ENCODE data around the gene RPLP2.

Gene RPLP2

DNA sequence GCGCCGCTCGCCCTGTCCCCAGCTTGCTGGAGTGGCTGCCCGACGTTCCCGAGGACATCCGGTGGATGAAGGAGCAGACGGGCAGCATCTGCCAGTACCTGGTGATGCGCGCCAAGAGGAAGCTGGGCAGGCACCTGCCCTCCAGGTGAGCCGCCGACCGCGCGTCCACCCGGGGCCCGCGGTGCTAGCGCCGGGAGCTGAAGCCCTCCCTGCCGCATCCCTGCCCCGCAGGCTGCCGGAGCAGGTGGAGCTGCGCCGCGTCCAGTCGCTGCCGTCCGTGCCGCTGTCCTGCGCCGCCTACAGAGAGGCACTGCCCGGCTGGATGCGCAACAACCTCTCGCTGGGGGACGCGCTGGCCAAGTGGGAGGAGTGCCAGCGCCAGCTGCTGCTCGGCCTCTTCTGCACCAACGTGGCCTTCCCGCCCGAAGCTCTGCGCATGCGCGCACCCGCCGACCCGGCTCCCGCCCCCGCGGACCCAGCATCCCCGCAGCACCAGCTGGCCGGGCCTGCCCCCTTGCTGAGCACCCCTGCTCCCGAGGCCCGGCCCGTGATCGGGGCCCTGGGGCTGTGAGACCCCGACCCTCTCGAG, 14.6 kb downstream of the RPLP2 start:
- DNase-seq (ENCODE audit: low read depth): no peak

DNA sequence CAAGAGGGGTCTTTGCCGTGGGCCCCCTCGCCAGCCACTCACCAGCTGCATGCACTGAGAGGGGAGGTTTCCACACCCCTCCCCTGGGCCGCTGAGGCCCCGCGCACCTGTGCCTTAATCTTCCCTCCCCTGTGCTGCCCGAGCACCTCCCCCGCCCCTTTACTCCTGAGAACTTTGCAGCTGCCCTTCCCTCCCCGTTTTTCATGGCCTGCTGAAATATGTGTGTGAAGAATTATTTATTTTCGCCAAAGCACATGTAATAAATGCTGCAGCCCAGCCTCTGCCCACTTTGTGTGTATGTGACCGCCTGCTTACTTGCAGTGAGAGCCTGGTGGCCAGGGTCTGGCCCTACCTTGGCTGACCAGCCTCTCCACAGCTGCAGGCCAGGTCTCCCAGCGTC, 15.2 kb downstream of the RPLP2 start:
- DNase-seq (ENCODE audit: low read depth): no peak

DNA sequence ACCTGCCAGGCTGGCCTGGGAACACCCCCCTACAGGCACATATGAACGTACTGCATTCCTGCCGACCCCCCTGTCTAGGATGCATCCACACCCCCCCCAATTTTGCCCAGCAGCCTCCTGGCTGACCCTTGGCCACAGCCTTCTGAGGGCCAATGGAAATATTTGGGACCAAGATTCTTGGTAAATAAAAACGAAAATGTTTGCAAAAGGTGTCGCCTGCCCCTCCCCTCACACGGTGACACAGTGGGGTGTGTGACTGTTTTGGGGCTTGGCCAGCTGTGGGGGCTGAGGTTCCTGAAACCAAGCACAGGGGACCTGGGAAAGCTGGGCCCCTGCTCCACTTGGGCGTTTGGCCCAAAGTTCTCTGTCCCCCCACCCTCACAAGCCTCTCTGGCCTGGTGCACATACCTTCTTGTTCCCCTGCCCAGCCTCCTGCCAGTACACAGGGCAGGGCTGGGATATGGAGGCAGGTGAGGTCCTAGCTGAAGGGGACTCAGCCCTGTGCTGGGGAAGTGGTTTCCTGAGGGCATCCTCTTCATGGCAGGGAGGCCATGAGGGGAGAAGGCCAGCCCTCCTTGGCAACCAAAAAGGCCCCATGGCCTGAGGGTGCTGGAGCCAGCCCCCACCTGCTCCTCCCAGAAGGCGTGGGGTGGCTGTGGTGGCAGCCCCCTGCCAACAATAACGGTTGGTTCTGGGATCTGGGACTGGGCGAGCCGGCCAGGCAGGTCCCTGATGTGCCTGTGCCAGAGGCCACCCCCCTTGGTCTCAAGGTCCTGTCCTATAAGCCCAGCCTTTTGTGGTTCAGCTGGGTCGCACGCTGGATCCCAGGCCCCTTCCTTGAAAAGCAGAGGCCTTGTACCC, 15.8 kb downstream of the RPLP2 start:
- no peak for DNase-seq (ENCODE audit: low read depth)

GRCh38 chr11:826227-826621, 16.5 kb downstream of the RPLP2 start:
- no peak for DNase-seq (ENCODE audit: low read depth)

- no peak for DNase-seq (ENCODE audit: low read depth)
Measured at GRCh38 chr11:826836-827145, 17.0 kb downstream of the RPLP2 start.

DNA sequence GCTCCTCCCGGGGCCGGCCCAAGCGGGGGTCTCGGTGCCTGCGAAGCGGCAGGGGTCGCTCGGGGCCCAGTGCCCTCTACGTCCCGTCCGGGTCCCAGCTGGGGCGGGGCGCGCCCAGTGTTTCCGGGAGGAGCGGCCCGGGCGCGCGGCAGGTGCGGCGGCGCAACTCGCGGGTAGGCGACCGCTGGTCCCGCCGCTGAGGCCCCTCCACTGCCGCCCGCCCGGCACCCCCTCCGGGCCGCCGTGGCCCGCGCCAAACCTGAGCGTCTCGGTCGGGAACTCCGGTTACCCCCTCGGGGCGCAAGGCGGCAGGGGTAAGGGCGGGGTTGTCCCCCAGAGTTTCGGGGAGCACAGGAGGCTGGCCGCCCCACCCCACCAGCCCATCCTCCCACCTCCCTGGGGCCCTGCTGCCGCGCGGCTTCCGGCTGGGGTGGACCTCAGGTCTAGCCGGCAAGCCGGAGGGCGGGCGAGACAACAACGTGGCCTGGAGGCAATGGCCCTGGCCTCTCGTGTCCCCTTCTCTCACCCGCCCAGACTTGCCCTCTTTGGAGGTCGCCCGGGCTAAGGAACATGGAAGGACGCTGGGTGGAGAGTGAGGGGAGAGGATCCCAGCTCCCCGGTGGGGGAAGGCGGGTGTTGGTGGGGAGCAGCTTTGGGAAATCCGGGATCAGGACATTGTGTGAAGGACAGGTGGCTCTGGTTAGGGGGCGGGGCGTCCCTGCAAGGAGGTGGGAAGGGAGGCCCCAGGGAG, 17.6 kb downstream of the RPLP2 start:
- DNase-seq (ENCODE audit: low read depth): no peak

DNA sequence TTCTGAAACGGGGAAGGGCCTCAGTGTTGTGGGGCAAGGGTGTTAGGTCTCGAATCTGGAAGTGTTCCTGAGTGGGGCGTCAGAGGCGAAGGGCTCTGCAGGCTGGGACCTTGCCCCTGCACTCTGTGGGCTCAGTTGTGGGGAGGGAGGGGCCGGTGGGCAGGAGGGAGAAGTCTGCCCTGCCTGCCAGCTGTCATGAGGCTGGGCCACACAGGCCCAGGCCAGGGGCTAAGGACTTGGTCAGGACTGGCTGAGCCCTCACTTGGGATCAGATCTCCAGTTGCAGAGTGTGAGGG, 18.1 kb downstream of the RPLP2 start, which contains the start of gene CRACR2B:
Gene CRACR2B (plus strand): TSS at position 23 of the 296 bp plus-strand sequence. CDS start 689 bp downstream, outside the sequence.
- no peak for DNase-seq (ENCODE audit: low read depth)

GRCh38 chr11:828506-829175, 18.9 kb downstream of the RPLP2 start:
- no peak for DNase-seq (ENCODE audit: low read depth)

DNA sequence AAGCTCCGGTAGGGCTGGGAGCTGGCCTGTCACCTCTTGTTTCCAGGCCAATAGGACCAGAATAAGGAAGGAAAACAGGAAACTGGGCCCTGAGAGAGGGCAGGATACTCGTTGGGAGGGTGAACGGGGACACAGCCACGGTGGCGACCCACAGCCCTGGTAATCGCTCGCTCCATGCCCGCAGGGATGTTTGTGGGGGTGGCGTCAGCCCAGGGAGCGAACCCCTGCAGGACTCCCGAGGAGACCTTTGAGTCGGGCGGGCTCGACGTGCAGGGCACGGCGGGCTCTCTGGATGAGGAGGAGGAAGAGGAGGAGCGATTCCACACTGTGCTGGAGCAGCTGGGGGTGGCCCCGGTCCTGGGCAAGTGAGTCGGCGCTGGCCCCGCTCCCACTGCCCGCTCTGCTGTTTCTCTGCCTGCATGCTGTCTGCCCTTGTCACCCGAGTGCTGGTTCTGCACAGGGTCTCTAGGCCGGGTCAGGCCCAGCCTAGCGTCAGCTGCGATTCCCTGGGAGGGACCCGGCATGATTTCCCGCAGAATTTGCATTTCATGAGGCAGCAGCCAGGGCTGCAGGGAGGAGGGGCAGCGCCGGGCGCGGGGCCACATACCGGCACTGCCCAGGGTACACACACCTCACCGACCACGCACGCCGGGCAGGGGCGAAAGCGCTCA, 19.5 kb downstream of the RPLP2 start:
- DNase-seq (ENCODE audit: low read depth): no peak

DNA sequence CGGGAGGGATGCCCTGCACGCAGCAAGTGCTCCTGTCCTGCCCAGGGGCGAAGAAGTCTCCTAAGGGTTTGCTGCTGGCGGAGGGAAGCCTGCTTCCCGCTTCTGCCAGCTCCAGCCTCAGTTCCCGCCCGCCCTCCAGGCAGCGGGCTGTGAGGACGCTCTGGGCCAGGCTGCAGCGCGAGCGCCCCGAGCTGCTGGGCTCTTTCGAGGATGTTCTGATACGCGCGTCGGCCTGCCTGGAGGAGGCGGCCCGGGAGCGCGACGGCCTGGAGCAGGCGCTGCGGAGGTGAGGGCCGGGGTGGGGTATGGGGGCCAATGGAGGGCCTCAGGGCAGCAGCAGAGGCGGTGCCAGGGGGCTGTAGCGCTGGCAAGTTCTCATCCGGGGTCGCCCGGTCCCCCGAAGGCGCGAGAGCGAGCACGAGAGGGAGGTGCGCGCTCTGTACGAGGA, 20.1 kb downstream of the RPLP2 start:
- DNase-seq (ENCODE audit: low read depth): no peak

- peak; percentile 50 for DNase-seq (ENCODE audit: low read depth)
Measured at GRCh38 chr11:830295-831117, 20.7 kb downstream of the RPLP2 start.

DNA sequence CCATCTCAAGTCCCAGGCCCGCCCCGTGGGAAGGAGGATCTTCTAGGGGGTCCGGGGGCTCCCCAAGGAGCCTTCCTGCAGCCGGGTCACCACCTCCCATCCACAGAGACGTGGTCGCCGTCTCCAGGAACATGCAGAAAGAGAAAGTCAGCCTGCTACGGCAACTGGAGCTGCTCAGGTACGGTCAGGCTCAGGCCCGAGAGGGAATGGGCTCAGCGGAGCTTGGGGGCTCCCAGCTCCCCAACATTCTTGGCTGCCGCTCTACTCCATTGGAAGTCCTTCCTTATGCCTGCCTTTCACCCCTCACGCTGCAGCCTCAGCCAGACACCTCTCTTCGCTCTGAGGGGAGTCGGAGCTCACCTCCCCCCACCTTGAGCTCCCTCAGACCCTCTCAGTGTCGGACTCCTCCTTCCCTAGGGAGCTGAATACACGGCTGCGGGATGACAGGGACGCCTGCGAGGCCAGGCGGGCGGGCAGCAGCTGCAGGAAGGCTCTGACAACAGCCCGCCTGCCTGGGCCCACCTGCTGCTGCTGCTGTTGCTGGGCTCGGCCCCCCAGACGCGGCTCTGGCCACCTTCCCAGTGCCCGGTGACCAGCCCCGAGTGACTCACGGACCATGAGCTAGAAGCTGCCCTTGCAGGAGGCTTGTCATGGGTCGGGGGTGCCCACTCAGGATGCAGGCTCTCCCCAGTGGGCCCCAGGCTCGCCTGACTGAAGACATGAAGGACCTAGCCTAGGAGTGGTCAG, 21.5 kb downstream of the RPLP2 start:
- no peak for DNase-seq (ENCODE audit: low read depth)

- no peak for DNase-seq (ENCODE audit: low read depth)
Measured at GRCh38 chr11:831961-832528, 22.3 kb downstream of the RPLP2 start.

- no peak for DNase-seq (ENCODE audit: low read depth)
Measured at GRCh38 chr11:832529-833113, 22.9 kb downstream of the RPLP2 start, which contains the start of gene CD151. CD151 (plus strand) TSS chr11:832952; CDS start chr11:836070, 3,118 bp downstream.

DNA sequence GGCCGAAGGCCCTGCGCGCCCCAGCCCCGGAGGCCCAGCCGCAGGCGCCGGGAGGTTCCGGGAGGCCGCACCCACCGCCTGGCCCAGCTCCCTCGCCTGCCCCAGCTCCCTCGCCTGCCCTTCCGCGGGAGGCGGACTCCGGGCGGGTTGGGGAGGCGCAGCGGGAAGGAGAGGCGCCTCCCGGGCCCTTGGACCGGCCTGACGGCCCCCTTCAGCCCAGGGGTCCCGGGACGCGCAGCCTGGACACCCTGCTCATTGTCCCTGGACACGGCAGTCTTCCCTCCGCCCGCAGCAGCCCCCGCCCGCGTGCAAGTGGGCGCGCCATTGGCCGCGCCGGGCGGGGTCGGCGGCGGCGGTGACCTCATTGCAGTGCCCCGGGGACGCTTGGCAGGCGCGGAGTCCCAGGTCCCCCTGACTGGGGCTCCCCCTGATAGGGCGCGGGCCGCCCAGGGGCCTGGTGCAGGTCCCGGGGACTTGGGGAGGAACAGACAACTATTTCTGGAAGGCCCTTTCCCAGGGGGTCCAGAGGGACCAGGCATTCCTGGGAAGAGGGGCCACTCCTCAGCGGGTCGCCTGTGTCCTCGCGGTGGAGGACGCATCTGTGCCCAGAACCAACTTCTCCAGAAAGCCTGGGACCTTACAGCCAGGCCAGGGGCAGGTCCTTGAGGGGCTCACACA, 23.5 kb downstream of the RPLP2 start:
- DNase-seq (ENCODE audit: low read depth): no peak

- no peak for DNase-seq (ENCODE audit: low read depth)
Measured at GRCh38 chr11:833849-834311, 24.1 kb downstream of the RPLP2 start.

DNA sequence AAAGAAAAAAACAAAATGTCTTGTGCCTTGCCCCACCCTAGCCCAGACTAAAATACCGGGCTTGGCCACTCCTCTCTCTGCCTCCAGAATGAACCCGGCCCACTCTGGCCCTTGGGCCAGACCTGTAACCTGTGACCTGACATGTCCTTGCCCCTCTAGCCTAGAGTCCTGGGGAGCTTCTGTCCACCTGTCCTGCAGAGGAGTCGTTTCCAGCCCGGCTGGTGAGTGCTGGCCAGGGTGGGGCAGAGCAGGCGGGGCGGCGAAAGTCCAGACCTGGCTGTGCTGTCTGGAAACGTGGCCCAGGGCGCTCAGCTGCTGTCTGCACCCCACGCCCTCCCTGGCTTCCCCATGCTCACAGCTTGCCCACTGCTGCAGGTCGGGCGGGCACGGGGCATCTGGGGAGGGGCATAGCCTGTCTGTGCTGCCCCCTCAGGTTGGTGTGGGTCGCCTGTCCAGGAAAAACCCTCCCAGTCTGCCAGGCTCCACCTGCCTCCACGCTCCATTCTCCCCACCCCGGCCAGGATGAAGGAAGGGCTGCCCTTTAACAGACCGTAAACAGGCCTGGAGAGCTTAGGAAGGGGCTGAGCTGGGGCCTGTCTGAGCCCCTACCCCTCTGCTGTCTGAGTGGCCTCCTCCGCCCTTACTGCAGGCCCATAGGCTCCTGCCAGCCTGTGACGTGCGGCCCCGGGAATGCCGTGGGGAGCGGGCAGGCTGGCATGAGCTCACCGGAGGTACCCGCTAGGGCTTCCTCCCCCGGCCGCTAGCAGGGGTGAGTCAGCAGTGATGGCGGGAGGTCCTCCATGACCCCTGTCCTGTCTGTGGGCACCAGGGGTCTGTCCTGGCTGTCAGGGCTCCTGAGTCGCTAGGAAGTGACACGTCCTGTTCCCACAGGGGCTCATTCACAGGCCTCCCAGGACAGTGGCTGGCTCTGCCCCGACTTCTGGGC, 24.9 kb downstream of the RPLP2 start:
- DNase-seq (ENCODE audit: low read depth): no peak

DNA sequence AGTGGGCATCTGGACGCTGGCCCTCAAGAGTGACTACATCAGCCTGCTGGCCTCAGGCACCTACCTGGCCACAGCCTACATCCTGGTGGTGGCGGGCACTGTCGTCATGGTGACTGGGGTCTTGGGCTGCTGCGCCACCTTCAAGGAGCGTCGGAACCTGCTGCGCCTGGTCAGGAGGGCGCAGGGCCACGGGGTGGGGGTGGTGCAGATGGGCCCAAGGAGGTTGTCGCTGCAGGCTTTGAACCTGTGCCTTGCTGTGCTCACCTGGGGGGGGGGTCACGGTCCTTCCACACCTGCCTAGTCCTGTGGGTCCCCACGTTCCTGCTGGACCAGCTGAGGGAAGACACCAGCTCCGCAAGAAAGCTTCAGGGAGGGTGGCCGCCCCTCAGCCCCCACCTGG, 26.5 kb downstream of the RPLP2 start:
- DNase-seq (ENCODE audit: low read depth): no peak
